GM19395 (cell line): ENCODE results near the gene SURF4.

Experiments used
- ATAC-seq: cut with Tn5 transposase; IDR thresholded peaks from one replicate; pipeline ENCODE4 v1.9.1; 2021; ENCODE audit warnings: mild to moderate bottlenecking, moderate library complexity; ENCODE audit not compliant: unreplicated experiment

SURF4 gene

GRCh38 chr9:133353548-133353947 is 22.3 kb downstream of the SURF4 start:
- no peak for ATAC-seq

DNA sequence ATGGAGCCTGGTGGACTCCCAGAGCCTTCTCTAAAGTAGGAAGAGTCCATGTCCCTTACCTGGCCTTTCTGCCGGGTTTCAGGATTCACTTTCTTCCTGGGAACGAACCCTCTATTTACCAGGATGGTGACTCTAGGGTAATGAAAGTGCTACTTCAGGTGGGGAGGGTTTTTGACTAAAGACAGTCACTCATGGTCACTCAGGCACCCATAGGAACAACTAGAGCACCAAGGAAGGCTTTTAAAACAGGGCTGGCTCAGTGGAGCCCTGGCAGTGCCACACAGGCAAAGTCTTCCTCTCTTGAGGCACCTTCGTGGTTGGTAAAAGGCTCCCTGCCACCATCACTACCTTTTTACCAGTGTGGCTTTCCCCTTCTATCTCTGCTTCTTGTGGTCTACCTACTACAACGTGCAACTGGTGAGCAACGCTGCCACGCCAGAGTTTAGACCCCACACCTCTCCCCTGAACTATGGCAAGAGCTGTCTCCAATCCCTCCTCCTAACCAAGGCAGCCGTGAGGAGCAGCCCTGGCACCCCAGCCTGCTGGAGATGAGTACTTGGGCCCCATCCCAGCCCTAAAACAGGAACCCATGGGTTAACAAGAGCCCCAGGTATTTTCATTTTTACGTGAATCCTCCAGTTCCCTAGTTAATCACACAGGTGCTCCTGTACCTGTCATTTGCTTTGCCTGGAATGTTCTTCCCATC is 23.1 kb downstream of the SURF4 start:
- no peak for ATAC-seq

GRCh38 chr9:133351908-133352634 is 23.8 kb downstream of the SURF4 start:
- no peak for ATAC-seq

- no peak for ATAC-seq
Observed at GRCh38 chr9:133351526-133351907, 24.3 kb downstream of the SURF4 start.

DNA sequence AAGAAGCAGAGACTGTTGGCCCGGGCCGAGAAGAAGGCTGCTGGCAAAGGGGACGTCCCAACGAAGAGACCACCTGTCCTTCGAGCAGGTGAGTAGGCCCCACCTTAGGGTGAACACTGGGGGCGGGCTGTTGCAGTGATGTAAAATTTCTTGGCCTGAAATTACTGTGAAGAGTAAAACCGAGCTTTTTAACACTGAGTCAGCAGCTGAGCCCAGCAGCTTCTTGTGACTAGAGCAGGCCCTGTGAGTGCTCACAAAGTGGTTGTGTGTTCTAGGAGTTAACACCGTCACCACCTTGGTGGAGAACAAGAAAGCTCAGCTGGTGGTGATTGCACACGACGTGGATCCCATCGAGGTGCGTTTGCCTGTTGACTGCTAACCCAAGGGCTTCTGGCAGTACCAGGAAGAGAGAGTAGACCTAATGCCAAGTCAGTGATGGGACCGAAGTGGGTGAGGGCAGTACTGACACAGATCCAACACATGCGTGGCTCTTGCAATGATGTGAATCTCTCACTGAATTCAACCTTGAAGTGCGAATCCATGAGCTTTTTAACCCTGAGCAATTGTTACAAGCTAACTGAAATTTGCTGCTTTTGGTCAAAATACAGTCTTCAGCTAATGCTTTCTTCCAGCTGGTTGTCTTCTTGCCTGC is 25.8 kb downstream of the SURF4 start:
- no peak for ATAC-seq

DNA sequence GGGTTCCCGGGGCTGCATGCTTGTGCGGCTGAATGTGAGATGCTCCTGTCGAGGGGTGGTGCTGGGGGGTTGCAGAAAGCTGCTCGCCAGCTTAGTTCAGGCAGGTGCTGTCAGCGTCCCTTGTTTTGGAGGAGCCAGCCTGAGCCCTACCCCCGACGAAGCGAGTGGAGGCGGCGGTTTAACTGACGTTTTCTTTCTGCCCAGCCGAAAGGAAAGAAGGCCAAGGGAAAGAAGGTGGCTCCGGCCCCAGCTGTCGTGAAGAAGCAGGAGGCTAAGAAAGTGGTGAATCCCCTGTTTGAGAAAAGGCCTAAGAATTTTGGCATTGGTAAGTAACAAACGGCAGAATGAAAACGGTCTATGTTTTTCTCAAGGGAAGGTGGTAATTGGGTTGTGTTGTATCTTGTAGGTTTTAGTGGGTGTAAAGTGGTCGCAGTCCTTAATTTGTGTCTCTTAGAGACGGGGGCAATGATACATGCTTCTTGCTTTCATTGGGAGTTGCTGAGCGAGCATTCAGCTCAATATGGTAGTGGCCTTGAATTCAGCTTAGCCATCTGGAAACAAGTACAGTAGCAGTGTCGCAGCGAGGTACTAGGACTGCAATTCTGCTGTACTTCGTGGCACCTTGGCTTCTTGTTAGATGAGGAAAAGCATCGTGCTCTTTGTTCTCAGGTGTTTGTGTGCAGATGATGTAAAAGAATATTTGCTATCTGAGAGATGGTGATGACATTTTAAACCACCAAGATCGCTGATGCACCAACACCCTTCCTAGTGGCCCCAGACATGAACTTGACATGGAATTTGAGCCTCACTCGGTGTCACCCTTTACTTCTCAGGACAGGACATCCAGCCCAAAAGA is 26.9 kb downstream of the SURF4 start:
- ATAC-seq: no peak

GRCh38 chr9:133347985-133348717 is 27.7 kb downstream of the SURF4 start, which contains the start of the genes MED22 and RPL7A:
TSS of gene MED22 (minus strand) at chr9:133348131. CDS start at chr9:133346662, 1,469 bp downstream.
TSS of gene RPL7A (plus strand) at chr9:133348218. CDS start at chr9:133348244, 26 bp downstream.
- peak; percentile 77 for ATAC-seq

DNA sequence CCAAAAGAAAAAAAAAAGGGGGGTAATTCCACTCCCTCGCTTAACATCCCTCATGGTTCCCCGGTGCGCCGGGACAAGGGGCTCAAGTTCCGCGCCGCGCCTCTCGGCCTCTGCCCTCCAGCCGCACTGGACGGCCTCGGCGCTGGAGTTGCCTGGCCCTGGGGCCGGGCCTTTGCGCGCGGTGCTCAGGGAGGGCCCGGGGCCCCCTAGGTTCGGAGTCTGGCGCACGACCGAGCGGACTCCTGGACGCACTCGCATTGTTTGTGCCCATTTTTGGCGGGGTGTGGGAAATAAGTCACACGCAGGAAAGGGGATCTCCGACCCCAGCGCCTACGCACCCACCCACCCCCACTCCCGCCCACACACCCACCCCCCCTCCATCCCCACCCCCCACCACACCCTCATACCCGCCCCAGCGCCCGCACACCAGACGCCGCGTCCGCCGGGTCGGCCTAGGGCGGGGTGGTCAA is 28.3 kb downstream of the SURF4 start:
- peak; percentile 30 for ATAC-seq

DNA sequence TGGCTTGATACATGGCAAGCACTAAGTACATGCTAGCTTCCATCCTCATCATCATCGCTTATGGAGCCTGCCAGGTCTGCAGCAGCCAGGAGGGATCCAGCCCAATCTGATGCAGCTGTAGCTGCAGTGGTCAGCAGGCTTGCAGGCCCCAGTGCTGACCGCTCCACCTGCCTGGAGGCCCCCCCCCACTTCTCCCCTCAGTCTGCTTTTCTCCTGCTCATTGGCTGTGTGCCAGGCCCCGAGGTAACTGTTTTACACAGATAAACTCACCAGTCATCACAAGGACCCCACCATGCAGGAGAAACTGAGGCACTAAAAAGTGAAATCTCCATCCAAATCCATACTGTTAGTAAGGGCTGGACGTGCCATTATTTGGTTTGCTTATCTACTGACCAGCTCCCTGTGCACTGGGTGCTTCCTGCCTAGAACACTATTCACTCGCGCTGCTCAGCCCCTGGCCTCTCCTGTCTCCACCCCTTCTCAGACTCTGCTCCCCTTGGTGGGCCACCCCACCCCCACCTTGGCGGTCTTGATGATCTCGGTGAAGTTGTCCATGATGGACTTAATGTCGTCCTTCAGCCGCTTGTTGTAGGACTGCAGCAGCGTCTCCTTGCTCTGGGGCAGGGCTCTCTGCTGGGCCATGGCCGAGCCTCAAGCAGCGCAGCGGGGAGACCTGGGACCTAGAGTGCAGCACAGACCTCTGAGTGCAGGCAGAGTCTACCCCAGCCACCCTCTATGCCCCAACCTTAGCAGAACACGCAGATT is 29.7 kb downstream of the SURF4 start:
- ATAC-seq: no peak

DNA sequence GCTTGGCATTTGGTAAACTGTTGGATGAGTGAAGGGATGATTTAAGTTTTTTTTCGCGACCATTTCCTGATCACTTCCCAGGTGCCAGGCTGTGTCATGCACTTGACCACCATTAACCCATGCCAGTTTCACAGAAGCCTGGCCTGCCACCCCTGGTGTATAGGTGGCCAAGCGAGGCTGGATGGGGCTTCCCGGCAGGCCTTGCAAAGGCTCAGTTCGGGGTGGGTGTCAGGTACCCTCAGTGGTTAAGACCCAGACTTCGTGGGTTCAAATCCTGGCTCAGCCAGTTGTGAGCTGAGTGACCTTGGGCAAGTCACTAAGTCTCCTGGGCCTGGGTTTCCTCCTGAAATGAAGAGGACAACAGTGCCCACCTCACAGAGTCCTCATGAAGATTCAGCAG is 30.3 kb downstream of the SURF4 start:
- ATAC-seq: no peak

GRCh38 chr9:133344979-133345378 is 30.9 kb downstream of the SURF4 start:
- ATAC-seq: no peak

DNA sequence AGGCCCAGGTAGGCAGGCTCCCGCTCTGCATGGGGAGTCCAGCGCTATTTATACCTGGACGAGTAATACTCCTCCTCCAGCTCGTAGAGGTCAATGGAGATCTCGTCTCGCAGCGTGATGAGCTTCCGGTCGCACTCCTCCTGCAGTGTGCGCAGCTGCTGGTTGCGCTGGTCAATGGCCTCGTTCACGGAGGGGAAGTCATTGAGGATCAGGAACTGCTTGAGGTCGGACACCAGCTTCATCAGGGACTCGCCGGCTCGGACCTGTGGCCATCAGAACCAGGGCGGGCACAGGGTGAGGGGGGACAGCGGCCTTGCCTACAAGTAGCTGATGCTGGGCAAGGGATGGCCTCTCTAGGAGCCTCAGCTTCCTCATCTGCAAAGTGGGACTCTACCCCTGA is 31.8 kb downstream of the SURF4 start:
- no peak for ATAC-seq

DNA sequence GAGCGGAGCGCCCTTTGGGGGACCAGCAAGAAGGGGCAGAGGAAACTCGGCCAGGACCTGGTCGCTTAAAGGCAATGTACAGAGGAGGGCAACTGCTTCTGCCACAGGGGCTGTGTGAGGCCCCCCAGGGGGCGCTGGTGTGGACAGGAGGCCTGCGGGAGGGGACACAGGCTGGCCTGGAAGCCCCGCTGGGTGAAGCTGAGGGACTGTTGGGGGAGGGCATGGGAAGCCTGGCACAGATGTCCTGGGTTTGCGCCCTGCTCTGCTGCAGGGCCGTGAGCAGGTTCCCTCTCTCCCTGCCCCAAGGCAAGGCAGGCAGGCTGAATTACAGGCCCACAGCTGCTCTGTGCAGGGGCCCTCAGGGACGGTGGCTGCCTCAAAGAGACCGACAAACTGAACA is 33.3 kb downstream of the SURF4 start:
- no peak for ATAC-seq

DNA sequence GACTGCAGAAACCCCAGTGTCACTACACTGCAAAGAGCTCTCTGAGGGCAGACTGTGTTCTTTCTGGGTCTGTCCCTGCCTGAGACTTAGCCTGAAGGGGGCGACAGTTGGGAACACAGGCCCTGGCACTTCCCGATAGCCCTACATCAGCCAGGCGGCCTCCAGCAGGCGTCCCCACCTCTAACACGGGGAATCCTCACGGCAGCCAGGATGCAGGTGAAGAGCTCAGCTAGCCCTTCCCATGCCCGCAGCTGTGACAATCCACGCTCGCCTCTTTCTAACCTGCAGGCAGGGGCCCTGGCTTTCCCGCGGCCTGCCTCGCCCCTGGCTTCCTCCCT is 33.8 kb downstream of the SURF4 start:
- ATAC-seq: no peak

- no peak for ATAC-seq
Observed at GRCh38 chr9:133341369-133342068, 34.3 kb downstream of the SURF4 start.

GRCh38 chr9:133340916-133341315 is 34.9 kb downstream of the SURF4 start:
- no peak for ATAC-seq

DNA sequence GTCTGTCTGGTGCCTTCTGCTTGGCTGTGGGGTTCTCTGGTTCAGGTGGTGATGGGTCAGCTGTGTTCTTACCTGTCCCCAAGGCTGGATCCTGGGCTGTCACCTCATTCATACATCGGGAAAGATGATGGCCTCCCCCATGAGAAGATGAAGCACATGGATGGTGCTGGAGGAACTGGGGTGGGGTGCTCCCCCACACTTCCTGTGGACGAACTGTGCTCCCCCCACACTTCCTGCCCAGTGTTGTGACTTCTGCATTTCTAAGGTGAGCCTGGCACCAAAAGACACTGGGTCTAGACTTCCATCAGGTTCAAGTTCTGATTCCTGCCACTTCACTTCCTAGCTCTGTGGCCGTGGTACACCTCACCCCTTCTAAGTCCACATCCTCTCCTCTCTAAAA is 35.6 kb downstream of the SURF4 start:
- ATAC-seq: no peak

- ATAC-seq: no peak
Observed at GRCh38 chr9:133339641-133340040, 36.2 kb downstream of the SURF4 start.
